ENCODE measurements around the gene WNT2.

The WNT2 gene

GRCh38 chr7:117285826-117286225 is 37.0 kb downstream of the WNT2 start:
- no peak for DNase-seq (ENCODE audit: low read depth)
- no peak overlapping the region for H3K4me3 ChIP-seq (ENCODE audit: control insufficient read depth, low read depth, low read length)
- no peak for TF ChIP-seq CTCF (IDR thresholded peaks at IDR 0.05; ENCODE audit: control insufficient read depth, insufficient read depth, low read depth, low read length, missing control alignments)

GRCh38 chr7:117284692-117285091 is 38.2 kb downstream of the WNT2 start:
- TF ChIP-seq CTCF (IDR thresholded peaks at IDR 0.05; ENCODE audit: control insufficient read depth, insufficient read depth, low read depth, low read length, missing control alignments), result no peak

GRCh38 chr7:117283779-117284178 is 39.1 kb downstream of the WNT2 start:
- TF ChIP-seq CTCF (IDR thresholded peaks at IDR 0.05; ENCODE audit: control insufficient read depth, insufficient read depth, low read depth, low read length, missing control alignments), result no peak
- H3K4me3 ChIP-seq (ENCODE audit: control insufficient read depth, low read depth, low read length), result no peak overlapping the region
- no peak for DNase-seq (ENCODE audit: low read depth)

More at GRCh38 chr7:117284692-117285091, 38.2 kb downstream of the WNT2 start:
- DNase-seq (ENCODE audit: low read depth), result no peak
- H3K4me3 ChIP-seq (ENCODE audit: control insufficient read depth, low read depth, low read length), result no peak overlapping the region

GRCh38 chr7:117283371-117283770 is 39.5 kb downstream of the WNT2 start:
- no peak overlapping the region for H3K4me3 ChIP-seq (ENCODE audit: control insufficient read depth, low read depth, low read length)
- peak; percentile 62 for DNase-seq (ENCODE audit: low read depth)
- TF ChIP-seq CTCF (IDR thresholded peaks at IDR 0.05; ENCODE audit: control insufficient read depth, insufficient read depth, low read depth, low read length, missing control alignments), result no peak

GRCh38 chr7:117282239-117282812 is 40.5 kb downstream of the WNT2 start:
- no peak for TF ChIP-seq CTCF (IDR thresholded peaks at IDR 0.05; ENCODE audit: control insufficient read depth, insufficient read depth, low read depth, low read length, missing control alignments)

GRCh38 chr7:117281562-117281961 is 41.3 kb downstream of the WNT2 start:
- no peak overlapping the region for H3K4me3 ChIP-seq (ENCODE audit: control insufficient read depth, low read depth, low read length)
- DNase-seq (ENCODE audit: low read depth), result no peak
- no peak for TF ChIP-seq CTCF (IDR thresholded peaks at IDR 0.05; ENCODE audit: control insufficient read depth, insufficient read depth, low read depth, low read length, missing control alignments)

More at GRCh38 chr7:117282239-117282812, 40.5 kb downstream of the WNT2 start:
- H3K4me3 ChIP-seq (ENCODE audit: control insufficient read depth, low read depth, low read length), result no peak overlapping the region
- DNase-seq (ENCODE audit: low read depth), result no peak

Data from AG09309 (cell line).